Measurements from ENCODE around the gene NDUFAF2.
"Not testable (repeated sequence)": the region's sequence is repeated elsewhere in the genome, so short reads cannot be mapped to it uniquely, and the experiment has no call there.

NDUFAF2 gene

DNA sequence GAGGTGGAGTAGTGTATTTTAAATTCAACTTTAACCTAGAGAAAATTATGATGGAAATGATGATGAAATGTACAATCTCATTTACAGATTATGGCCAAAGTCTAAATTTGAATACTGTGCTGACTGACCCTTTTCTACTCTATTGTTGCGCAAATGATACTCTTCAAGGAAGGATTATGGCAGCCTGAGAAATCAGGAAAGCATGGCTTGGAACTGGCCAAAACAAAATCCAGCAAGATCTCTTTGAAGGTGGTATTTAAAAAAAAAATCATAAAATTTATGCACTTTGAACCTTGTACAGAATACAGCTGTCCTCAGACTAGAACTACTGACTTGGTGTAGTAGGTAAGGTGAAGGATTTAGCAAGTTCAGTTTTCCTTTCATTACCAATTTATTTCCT lies 105.3 kb downstream of the NDUFAF2 start:
- DNase-seq (ENCODE audit: low read depth in 3 of 3): no peak

DNA sequence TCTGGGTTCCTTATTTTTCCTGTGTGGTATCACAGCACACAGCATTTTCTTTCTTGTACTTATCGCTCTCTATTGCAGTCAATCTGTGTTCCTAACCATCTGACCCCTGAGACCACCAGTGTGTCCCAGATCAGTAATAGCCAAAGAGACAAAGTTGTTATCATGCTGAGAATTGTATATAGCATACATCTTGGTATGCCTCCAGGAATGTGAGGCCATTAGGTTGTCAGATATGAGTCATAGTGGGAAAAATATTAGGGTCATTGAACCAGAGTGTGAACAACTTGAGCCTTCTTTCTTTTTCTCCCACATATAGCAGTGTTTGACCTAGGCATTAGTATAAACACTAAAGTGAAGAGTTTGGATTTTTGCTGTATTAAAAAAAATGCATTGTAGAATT lies 106.3 kb downstream of the NDUFAF2 start:
- DNase-seq (ENCODE audit: low read depth in 3 of 3): no peak

GRCh38 chr5:61052882-61053281 lies 107.9 kb downstream of the NDUFAF2 start:
- DNase-seq (ENCODE audit: low read depth in 3 of 3): no peak

DNA sequence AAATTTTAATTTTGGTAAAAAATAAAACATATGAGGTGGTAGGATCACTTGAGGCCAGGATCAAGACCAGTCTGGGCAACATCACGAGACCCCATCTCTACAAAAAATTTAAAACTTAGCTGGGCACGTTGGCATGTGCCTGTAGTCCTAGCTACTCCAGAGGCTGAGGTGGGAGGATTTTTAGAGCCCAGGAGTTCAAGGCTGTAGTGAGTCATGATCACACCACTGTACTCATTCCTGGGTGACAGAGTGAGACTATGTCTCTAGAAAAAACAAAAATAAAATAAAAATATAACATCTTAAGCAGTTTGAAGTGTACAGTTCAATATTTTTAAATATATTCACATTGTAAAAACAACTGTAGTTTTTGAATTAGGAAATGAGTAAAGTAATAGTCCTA lies 108.9 kb downstream of the NDUFAF2 start:
- no peak for DNase-seq (ENCODE audit: low read depth in 3 of 3)

DNA sequence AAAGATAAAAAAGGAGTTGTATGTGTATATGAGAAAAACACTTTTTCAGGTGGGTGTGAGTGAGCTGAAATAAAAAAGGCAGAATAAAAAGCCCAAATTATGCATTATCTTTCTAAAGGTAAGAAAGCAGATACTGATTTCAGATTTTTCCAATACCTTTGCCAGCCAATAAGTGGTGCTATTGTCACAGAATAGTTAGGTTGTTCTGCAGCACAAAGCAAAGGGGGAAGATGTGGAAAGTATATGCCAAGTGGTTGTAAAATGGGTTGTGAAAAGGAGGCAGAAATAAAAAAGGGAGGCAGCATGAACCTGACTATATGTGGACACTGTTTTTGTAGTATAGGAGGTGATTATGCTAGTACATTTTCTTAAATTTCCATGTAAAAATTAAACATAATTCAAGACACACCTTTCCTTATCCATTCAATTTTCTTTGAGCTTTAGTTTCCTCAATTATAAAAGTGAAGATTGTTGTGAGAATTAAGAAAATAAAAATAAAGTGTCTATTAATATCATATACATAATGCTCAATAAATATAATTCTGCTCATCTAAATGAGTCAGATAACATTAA lies 110.5 kb downstream of the NDUFAF2 start:
- no peak for DNase-seq (ENCODE audit: low read depth in 3 of 3)

GRCh38 chr5:61059499-61059898 lies 114.5 kb downstream of the NDUFAF2 start:
- DNase-seq (ENCODE audit: low read depth in 3 of 3): no peak

- DNase-seq (ENCODE audit: low read depth in 3 of 3): no peak
Measured at GRCh38 chr5:61069150-61069549, 124.1 kb downstream of the NDUFAF2 start.

DNA sequence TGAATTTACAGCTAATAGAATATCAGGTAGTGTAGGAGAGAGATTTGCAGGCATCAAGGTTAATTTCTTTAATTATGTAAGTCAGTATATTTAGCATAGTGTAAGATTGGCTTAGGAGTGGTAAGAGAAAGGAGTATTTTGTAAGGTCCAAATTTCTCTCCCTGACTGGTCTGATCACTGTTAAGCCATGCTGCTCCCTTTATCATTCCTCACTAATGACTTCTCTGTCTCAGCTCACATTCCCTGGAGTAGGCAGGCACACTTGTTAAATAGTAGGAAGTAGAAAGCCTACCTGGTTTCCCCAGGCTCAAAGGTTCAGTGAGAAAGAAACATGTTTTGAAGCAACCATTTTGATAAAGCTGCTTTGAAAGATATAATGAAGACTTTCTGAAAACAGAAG lies 126.5 kb downstream of the NDUFAF2 start:
- DNase-seq (ENCODE audit: low read depth in 3 of 3): no peak

GRCh38 chr5:61076626-61077025 lies 131.6 kb downstream of the NDUFAF2 start:
- DNase-seq (ENCODE audit: low read depth in 3 of 3): no peak

- no peak for DNase-seq (ENCODE audit: low read depth in 3 of 3)
Measured at GRCh38 chr5:61081741-61082140, 136.7 kb downstream of the NDUFAF2 start.

DNA sequence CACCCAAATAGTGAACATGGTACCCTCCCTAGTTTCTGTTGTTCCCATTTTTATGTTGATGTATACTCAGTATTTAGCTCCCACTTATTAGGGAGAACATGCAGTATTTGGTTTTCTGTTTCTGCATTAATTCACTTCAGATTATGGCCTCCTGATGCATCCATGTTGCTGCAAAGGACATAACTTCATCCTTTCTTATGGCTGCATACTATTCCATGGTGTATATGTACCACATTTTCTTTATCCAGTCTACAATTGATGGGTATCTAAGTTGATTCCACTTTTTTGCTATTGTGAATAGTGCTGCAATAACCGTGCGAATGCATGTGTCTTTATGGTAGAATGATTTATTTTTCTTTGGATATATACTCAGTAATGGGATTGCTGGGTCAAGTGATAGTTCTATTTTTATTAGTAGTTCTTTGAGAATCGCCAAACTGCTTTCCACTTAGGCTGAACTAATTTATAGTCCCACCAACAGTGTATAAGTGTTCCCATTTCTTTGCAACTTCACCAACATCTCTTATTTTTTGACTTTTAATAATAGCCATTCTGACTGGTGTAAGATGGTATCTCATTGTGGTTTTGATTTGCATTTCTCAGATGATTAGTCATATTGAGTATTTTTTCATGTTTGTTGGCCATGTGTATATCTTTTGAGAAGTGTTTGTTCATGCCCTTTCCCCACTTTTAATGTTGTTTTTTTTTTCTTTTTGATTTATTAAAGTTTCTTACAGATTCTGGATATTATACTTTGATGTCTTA lies 137.7 kb downstream of the NDUFAF2 start:
- no peak for DNase-seq (ENCODE audit: low read depth in 3 of 3)

DNA sequence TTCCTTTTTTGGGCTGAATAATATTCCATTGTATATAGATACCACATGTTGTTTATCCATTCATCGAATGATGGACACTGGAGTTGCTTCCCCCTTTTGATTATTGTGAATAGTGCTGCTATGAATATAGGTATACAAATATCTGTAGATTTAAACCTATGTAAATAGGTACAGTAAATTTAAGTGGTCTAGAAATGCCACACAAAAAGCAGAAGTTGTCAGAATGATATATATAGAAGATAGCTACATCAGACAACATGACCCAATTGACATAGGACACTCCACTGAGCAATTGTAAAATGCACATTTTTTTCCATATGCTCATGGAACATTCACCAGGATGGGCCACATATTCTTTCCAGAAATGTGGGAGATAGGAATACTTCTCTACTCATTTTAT lies 139.7 kb downstream of the NDUFAF2 start:
- no peak for DNase-seq (ENCODE audit: low read depth in 3 of 3)

DNA sequence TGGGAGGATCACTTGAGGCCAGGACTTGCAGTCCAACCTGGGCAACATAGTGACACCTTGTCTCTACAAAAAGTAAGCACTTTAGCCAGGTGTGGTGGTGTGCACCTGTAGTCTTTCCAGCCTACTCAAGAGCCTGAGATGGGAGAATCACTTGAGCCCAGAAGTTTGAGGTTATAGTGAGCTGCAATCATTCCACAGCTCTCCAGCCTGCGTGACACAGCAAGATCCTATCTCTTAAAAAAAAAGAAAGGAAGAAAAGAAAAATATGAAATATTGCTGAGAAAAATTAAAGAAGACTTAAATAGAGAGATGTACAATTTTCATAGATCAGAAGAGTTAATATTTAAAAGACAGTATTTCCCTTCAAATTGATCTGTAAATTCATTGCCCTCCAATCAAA lies 140.9 kb downstream of the NDUFAF2 start:
- DNase-seq (ENCODE audit: low read depth in 3 of 3): no peak

GRCh38 chr5:61087921-61088320 lies 142.9 kb downstream of the NDUFAF2 start:
- no peak for DNase-seq (ENCODE audit: low read depth in 3 of 3)

GRCh38 chr5:61089351-61089750 lies 144.3 kb downstream of the NDUFAF2 start:
- DNase-seq (ENCODE audit: low read depth in 3 of 3): no peak

- DNase-seq (ENCODE audit: low read depth in 3 of 3): not testable (repeated sequence)
Measured at GRCh38 chr5:61093046-61093771, 148.2 kb downstream of the NDUFAF2 start.

GRCh38 chr5:61097465-61097864 lies 152.5 kb downstream of the NDUFAF2 start:
- no peak for DNase-seq (ENCODE audit: low read depth in 3 of 3)

DNA sequence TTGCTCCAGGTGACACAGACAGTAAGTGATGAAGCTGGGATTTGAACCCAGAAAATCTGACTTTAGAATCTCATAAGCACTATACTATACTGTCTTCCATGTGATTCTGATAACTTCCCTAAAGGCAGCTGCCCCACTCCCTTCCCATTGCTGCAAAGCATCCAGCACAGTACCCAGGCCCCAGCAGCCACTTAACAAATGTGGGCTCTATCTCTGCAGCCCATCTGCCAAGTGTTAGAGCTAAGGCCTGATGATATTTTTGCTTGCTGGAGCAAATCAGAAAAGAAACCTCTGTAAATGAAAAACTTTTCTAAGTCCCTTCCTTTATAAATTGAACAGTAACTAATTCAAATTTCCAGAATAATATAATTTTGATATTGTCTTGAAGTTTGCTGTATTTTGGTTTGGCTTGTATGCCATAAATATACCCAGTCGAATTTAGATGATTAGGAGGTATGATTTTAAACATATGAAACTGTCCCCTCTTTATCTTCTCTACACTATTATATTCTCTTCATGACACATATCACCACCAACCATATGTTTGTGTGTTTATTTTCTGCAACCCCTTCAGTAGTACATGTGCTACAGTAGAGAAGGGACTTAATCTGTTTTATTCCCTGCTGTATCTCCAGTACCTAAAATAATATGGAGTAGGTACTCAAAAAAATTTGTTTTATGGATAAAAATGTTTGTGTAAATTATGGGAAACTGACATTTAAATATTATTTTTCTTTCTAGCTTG lies 153.4 kb downstream of the NDUFAF2 start:
- no peak for DNase-seq (ENCODE audit: low read depth in 3 of 3)

DNA sequence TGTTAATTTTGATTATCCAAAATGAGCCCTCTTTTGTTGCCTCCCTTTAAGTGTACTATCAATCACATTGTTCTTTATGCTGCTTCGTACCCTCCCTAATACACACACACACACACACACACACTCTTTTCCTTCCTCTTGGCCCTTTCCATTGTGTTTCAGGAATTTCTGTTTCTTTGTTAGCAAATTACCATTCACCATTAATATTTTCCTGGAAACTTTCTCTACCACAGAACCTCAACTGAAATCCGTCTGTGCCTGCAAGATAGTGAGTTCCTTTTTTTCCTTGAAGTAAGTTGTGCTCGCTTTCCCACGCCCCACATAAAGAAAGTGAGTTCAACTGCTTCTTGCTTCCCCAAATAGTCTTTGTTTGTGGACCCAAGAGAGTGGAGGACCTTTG lies 155.4 kb downstream of the NDUFAF2 start:
- no peak for DNase-seq (ENCODE audit: low read depth in 3 of 3)

GRCh38 chr5:61114441-61114840 lies 169.4 kb downstream of the NDUFAF2 start:
- no peak for DNase-seq (ENCODE audit: low read depth in 3 of 3)

DNA sequence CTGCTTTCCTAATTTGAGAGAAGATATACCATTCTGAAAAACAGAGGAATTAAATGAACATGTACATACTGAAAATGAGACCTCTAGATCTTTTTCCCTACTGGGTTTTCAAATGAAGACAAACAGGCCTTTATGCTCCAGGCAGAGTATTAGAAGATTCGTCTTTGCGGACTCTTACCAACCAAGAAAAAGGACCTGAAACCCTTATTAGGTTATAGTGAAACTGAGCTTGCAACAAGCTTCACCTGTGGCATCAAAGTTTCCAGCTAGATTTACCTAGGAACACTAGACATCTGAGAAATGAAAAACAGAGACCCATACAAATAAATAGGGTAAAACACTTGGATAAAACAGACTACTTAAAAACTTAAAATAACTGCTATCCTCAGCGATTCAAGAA lies 171.0 kb downstream of the NDUFAF2 start:
- DNase-seq (ENCODE audit: low read depth in 3 of 3): no peak

- DNase-seq (ENCODE audit: low read depth in 3 of 3): no peak
Measured at GRCh38 chr5:61119066-61119465, 174.1 kb downstream of the NDUFAF2 start.
